Measurements from ENCODE around the gene EXOC3L4.
"Not testable (repeated sequence)": the region's sequence is repeated elsewhere in the genome, so short reads cannot be mapped to it uniquely, and the experiment has no call there.

EXOC3L4 gene

GRCh38 chr14:103105580-103106150 is 11.1 kb downstream of the EXOC3L4 start:
- peak in 1 of 4 experiments; percentile 40 for DNase-seq

- DNase-seq, result no peak
Measured at GRCh38 chr14:103107455-103107854, 12.9 kb downstream of the EXOC3L4 start.

- no peak for DNase-seq
Measured at GRCh38 chr14:103107941-103108748, 13.6 kb downstream of the EXOC3L4 start.

GRCh38 chr14:103108749-103109207 is 14.3 kb downstream of the EXOC3L4 start:
- peak; percentile 47 to 74 (median 64) for DNase-seq

- no peak for DNase-seq
Measured at GRCh38 chr14:103109535-103110441, 15.3 kb downstream of the EXOC3L4 start.

- DNase-seq, result no peak
Measured at GRCh38 chr14:103110681-103111231, 16.2 kb downstream of the EXOC3L4 start.

GRCh38 chr14:103111232-103111868 is 16.8 kb downstream of the EXOC3L4 start:
- DNase-seq, result peak in 1 of 4 experiments; percentile 32

- no peak for DNase-seq
Measured at GRCh38 chr14:103112400-103113243, 18.1 kb downstream of the EXOC3L4 start.

GRCh38 chr14:103113303-103113702 is 18.8 kb downstream of the EXOC3L4 start:
- DNase-seq, result no peak

- DNase-seq, result no peak
Measured at GRCh38 chr14:103113774-103114173, 19.2 kb downstream of the EXOC3L4 start.

GRCh38 chr14:103115086-103115679 is 20.7 kb downstream of the EXOC3L4 start:
- DNase-seq, result peak in 3 of 4 experiments; percentile 35 to 53 (median 48)

GRCh38 chr14:103115845-103116572 is 21.5 kb downstream of the EXOC3L4 start:
- no peak for DNase-seq

- no peak for DNase-seq
Measured at GRCh38 chr14:103116636-103117035, 22.1 kb downstream of the EXOC3L4 start.

- DNase-seq, result not testable (repeated sequence)
Measured at GRCh38 chr14:103117499-103117898, 23.0 kb downstream of the EXOC3L4 start.

- DNase-seq, result peak; percentile 80 to 93 (median 89)
Measured at GRCh38 chr14:103118018-103118662, 23.6 kb downstream of the EXOC3L4 start.

- peak; percentile 97 to 99 (median 98) for DNase-seq
Measured at GRCh38 chr14:103118663-103119404, 24.3 kb downstream of the EXOC3L4 start.

GRCh38 chr14:103119527-103119926 is 25.0 kb downstream of the EXOC3L4 start:
- not testable (repeated sequence) for DNase-seq

GRCh38 chr14:103121121-103121845 is 26.8 kb downstream of the EXOC3L4 start:
- peak; percentile 81 to 90 (median 89) for DNase-seq
